Loucy (cell line): ENCODE data around the gene DPAGT1.

Experiments
- CTCF ChIP-seq: fragments of 200-600 bp; sonication (generic); conservative IDR thresholded peaks from 2 replicates; pipeline ENCODE4 v1.5.1; 2014; ENCODE audit warnings: mild to moderate bottlenecking, antibody characterized with exemption, low read length
- EZH2phosphoT487 ChIP-seq: fragments of 200-600 bp; IDR thresholded peaks from 2 replicates; pipeline ENCODE4 v1.6.1; 2018; ENCODE audit warnings: antibody characterized with exemption, mild to moderate bottlenecking, moderate library complexity, borderline replicate concordance

GRCh38 chr11:119062779-119063178 is 38.9 kb downstream of the DPAGT1 start:
- TF ChIP-seq CTCF = no peak
- TF ChIP-seq EZH2phosphoT487 = no peak
